COR-L47 (cell line): Measurements from ENCODE around the gene TCTN2.

Source experiments
- DNase-seq: peaks from one replicate; lab custom pipeline; 2025; lab: John Stamatoyannopoulos, UW

TCTN2 gene

DNA sequence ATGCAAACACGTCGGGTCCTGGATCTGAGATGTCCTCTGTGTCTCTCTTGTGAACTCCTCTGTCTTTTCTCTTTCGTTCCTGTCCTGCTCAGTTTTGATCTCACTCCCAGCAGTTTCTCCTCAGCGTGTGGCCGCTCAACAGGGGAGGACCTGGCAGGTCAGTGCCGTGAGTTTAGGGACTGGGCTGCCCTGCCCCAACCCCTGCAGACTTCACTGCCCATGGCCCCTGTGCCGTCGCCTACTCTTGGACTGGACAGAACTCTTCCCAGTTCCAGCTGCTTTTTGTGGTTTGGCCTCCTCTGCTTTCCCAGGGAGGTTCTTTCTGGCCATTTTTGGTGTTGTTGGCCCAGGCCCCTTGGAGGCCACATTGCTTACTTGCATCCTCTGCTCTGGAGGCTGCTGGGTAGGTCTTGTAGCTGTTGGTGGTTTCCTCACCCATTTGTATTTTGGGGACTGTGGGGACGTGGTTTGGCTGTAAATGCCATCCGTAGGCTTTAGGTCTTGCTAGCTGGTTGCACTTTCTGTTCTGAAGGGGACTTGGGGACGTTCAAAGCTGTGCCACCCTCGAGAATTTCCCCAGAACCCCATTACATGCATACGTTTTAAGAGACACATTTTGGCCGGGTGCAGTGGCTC lies 71.1 kb downstream of the TCTN2 start:
- DNase-seq: no peak

GRCh38 chr12:123743002-123743401 lies 72.1 kb downstream of the TCTN2 start:
- DNase-seq: no peak

DNA sequence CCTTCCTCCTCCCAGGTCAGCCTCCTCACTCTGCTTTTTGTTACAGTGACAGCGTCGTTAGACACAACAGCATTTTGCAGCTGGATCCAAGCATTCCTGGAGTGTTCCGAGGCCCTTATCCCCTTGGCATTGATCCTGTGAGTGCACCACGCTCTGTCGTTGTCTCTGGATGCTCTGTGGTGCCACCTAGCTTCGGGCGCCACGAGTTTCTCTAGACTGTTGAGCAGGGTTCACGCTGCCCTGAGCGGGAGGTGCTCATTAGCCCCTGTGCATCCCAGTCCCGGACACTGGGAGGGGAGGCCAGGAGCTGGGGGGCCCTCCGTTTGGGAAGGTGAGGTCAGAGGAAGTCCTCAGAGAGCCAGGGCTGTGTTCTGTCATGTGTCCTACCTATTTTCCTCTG lies 73.9 kb downstream of the TCTN2 start:
- no peak for DNase-seq

DNA sequence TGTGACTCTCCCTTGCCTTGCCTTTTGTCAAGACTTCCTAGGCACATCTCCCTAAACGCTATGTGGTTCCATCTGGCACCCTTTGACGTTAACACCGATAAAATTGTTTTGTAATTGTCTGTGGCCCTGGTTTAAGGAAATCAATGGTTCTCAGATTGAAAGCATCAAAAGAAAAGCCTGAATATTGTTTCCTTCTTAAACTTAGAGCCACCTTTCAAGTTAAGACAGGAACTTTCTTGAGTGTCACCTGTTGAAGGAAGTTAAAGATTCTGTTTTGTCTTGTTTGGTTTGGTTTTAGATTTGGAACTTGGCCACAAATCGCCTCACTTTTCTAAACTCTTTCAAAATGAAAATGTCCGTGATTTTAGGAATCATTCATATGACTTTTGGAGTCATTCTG lies 76.4 kb downstream of the TCTN2 start:
- no peak for DNase-seq

DNA sequence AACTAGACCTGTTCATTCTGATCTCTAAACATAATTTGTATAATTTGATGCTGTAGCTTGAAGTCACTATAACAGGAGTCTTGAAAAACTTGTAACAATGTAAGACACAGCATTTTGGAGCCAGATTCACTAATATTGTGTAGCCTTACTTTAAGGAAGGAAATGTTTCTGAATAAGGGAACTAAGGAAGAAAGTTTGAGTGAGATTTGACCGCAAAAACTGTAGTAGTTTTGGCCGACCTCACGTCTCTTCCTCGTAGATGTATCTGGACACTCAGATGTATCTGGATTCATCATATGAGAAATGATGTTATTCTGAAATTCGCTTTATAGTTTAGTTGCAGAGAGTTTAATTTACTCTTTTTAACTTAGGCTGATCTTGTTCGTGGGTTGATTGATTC lies 77.2 kb downstream of the TCTN2 start:
- DNase-seq: no peak

GRCh38 chr12:123748661-123749060 lies 77.7 kb downstream of the TCTN2 start:
- DNase-seq: no peak

DNA sequence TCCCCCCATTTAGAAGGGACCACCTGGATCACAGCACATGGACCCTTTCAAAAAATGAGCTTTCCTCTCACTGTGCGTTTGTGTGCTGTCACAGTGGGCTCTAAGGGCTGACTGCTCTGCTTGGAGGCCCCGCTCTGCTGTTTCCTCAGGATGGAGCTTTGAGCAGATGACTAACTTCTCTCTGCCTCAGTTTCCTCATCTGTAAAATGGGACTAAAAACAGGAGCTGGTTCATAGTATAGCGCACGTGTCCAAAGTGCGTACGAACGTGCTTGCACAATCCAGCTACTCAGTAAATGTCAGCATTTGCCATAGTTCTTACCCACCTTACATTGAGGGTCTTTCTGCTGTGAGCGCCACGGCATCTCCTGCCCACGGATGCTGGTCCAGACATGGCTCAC lies 78.4 kb downstream of the TCTN2 start:
- DNase-seq: no peak

GRCh38 chr12:123750159-123750656 lies 79.3 kb downstream of the TCTN2 start:
- DNase-seq: no peak

DNA sequence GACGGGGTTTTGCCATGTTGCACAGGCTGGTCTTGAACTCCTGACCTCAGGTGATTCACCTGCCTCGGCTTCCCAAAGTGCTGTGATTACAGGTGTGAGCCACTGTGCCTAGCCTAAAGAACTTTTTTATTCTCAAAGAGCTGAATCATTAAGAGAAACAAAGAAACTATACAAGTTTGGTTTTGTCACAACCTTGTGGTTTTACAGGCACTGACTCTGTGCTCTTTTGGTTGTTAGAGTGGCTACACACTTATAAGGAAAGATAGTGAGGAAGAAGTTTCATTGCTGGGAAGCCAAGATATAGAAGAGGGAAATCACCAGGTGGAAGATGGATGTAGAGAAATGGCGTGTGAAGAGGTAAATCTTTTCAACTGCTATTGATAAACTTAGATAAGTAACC lies 81.1 kb downstream of the TCTN2 start:
- no peak for DNase-seq

DNA sequence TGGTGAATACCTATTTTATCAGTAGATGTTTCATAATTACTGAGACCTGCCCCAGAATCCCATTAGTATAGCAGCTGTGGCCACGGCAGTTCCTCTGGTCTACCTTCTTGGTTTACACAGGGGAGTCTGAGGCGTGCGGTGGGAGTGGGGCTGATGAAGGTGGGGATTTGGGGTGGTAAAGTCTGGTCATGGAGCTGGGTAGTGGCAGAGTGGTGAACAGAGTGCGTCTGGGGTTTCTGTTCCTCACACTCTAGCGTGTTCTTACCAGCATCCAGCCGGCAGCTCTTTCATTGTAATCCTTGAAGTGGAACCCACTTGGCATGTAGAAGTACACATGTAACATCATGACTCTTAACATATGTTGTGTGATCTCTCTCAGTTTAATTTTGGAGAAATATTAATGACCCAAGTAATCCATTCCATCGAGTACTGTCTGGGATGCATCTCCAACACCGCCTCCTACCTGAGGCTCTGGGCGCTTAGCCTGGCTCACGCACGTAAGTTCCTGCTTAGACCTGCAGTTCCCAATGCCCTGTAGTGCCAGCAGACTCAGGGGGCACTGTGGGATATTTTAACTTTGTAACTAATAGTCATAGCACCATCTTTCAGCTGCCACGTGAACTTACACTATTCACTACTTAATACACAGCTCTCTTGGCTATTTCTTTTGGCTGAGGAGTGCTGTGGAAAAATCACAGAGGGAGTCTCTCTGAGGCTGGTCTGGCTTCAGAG lies 83.3 kb downstream of the TCTN2 start:
- DNase-seq: no peak

DNA sequence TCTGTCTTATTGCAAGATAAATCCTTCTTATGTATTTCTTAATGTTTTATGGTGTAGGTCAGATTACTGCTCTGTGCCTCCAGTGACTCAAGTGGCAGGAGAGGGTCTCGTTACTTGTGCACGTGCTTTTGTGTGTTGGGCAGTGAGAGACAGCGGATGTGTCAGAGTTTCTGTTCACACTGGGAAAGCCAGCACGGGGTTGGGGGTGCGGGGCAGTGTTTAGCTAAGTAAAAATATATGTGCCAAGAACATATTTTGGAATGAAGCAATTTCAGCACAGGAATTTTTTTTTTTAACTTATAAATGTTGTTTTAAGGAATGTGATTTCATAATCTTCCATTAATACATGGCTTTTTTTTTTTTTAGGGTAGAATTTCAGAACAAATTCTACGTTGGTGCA lies 86.6 kb downstream of the TCTN2 start:
- DNase-seq: no peak
